Calu3 (cell line): ENCODE data around the gene IMMP2L. TPM values are rescaled to one million over a fixed set of nuclear protein-coding genes. Genes with fewer than 3 reads are reported as not detected.

Source experiments
- BruUV-seq: library from RNA; stranded (reverse); fragments of 400-500 nt; replicated peaks from 2 replicates; lab custom pipeline; 2021; lab: Mats Ljungman, UMichigan
- CTCF ChIA-PET: fragments of 300-600 bp; sonication (Branson Sonifier 250); formaldehyde crosslinking; loops from one replicate; lab custom pipeline; 2022; ENCODE audit warnings: antibody characterized with exemption; lab: Charles Lee
- DNase-seq: peaks from one replicate; pipeline ENCODE4 v3.0.0; 2022
- H3K27ac Mint-ChIP-seq: one replicate; pipeline ENCODE4 v1.8.0; 2022; ENCODE audit warnings: mixed read lengths; ENCODE audit not compliant: unreplicated experiment
- H3K27me3 Mint-ChIP-seq: one replicate; pipeline ENCODE4 v1.8.0; 2022; ENCODE audit warnings: mixed read lengths; ENCODE audit not compliant: unreplicated experiment
- H3K36me3 Mint-ChIP-seq: one replicate; pipeline ENCODE4 v1.8.0; 2022; ENCODE audit warnings: mild to moderate bottlenecking, moderate library complexity, mixed read lengths; ENCODE audit not compliant: insufficient read depth, unreplicated experiment
- H3K4me1 Mint-ChIP-seq: one replicate; pipeline ENCODE4 v1.8.0; 2022; ENCODE audit warnings: mild to moderate bottlenecking, low read depth, mixed read lengths; ENCODE audit not compliant: unreplicated experiment
- H3K4me3 Mint-ChIP-seq: one replicate; pipeline ENCODE4 v1.8.0; 2022; ENCODE audit warnings: mild to moderate bottlenecking, low read depth, moderate library complexity, mixed read lengths; ENCODE audit not compliant: unreplicated experiment
- H3K9me3 Mint-ChIP-seq: one replicate; pipeline ENCODE4 v1.8.0; 2022; ENCODE audit warnings: low read depth, mixed read lengths; ENCODE audit not compliant: unreplicated experiment
- CTCF ChIP-seq: fragments of 200-600 bp; IDR thresholded peaks from one replicate; pipeline ENCODE4 v1.8.0; 2022; ENCODE audit warnings: antibody characterized with exemption; ENCODE audit not compliant: unreplicated experiment
- intact Hi-C: fragments of 100-400 bp; cut with micrococcal nuclease; formaldehyde crosslinking; loops from one replicate; pipeline ENCODE4 v1.10.0; 2022; ENCODE audit not compliant: unreplicated experiment
- total RNA-seq: library from RNA; stranded (reverse); gene quantifications from 2 replicates; pipeline ENCODE4 v1.2.3, GENCODE V29; 2022

IMMP2L gene
- total RNA-seq, 1 experiment from 2014 or later = 28.6 TPM

DNA sequence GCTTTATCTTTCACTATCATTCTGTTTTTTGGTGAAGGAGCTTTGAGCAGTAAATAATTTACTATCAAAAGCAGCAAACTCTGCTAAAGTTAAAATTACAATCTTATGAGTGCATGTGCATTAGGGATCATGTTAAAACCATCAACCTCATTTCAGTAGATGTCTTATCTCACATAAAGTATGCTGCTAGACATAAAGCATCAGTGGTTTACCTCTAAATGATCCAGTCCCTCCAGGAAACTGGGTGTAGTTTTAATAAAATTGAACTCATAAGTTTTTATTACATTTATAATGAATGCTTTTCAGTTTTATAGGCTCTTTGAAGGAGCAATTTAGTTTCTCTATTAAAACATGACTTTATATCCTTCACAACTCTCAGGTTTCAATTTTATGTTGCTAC, 362.6 kb downstream of the IMMP2L start:
- Mint-ChIP-seq H3K9me3 (no peaks in the 10 kb centered on the region), H3K36me3 (peaks cover 9% of the 10 kb centered on the region), H3K27me3 (no peaks in the 10 kb centered on the region), H3K4me3 (no peak overlapping the region), H3K4me1 (peaks cover 12% of the 10 kb centered on the region), H3K27ac (no peak overlapping the region)
- no peak for TF ChIP-seq CTCF
- DNase-seq = no peak
- CTCF ChIA-PET = no interaction called here
- no TSS peak for BruUV-seq
- intact Hi-C loops = loop anchor here (2.0 to 10.0 kb wide), 4 partner anchors 25 to 92 kb away; no protein-coding TSS in a partner anchor

DNA sequence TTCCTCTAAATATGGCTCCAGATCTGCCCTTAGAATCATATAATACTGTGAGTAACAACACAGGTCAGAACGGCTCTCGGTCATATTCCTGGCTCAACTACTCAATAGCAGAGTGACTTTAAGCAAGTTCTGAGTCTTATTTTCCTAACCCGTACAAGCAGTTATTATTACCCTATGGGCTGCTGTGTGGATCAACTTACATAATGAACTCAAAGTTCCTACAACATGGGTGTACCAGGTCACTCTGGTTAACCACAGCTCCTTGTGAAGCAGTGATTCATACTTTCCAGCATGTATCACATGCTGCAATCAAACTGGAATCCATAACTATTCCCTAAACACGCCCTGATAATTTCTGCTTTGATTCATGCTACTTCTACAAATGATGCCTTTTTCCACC, 364.0 kb downstream of the IMMP2L start:
- TF ChIP-seq CTCF = no peak
- Mint-ChIP-seq H3K9me3 (no peaks in the 10 kb centered on the region), H3K27ac (peak overlapping the region; percentile 76), H3K4me3 (peak overlapping the region; percentile 1), H3K27me3 (no peaks in the 10 kb centered on the region), H3K4me1 (peaks cover 13% of the 10 kb centered on the region), H3K36me3 (peaks cover 9% of the 10 kb centered on the region)
- peak; percentile 64 for DNase-seq
- intact Hi-C loops = loop anchor here (2.0 to 10.0 kb wide), 4 partner anchors 27 to 91 kb away; no protein-coding TSS in a partner anchor
- BruUV-seq = no TSS peak
- CTCF ChIA-PET = interaction anchor here (0.5 to 0.6 kb wide), 2 partner anchors 34 to 61 kb away, joined by 3 read pairs; no protein-coding TSS in a partner anchor

DNA sequence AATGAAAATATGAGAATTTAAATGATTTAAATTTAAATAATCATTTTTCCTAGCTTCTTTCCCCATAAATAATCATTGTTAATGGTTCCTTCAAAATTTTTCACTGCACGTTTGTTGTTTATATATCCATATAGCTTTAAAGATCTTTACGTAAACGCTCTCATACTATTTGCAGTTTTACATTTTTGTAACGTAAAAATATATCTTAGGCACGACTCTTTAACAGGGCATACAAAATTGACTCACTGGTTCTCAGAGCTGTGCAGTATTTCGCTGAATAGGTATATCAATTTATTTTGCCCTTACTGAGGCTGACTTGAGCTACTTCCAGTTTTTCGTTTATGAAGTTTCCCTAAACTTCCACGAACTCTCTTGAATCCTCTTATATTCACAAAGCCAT, 365.6 kb downstream of the IMMP2L start:
- CTCF ChIA-PET = interaction anchor here (0.7 kb wide), 1 partner anchor 104 kb away, joined by 3 read pairs; no protein-coding TSS in a partner anchor
- H3K36me3 Mint-ChIP-seq = peaks cover 9% of the 10 kb centered on the region
- TF ChIP-seq CTCF = no peak
- H3K9me3 Mint-ChIP-seq = no peaks in the 10 kb centered on the region
- no peak overlapping the region for H3K4me3 Mint-ChIP-seq
- no peak for DNase-seq
- no TSS peak for BruUV-seq
- peaks cover 24% of the 10 kb centered on the region for H3K4me1 Mint-ChIP-seq
- intact Hi-C loops = loop anchor here (5.0 to 10.0 kb wide), 2 partner anchors 62 to 89 kb away; no protein-coding TSS in a partner anchor
- H3K27me3 Mint-ChIP-seq = no peaks in the 10 kb centered on the region
- H3K27ac Mint-ChIP-seq = no peak overlapping the region

GRCh38 chr7:111192614-111193413, 369.5 kb downstream of the IMMP2L start:
- Mint-ChIP-seq H3K9me3 (no peaks in the 10 kb centered on the region), H3K27me3 (no peaks in the 10 kb centered on the region), H3K4me3 (no peak overlapping the region), H3K4me1 (peaks cover 13% of the 10 kb centered on the region), H3K27ac (no peak overlapping the region), H3K36me3 (no peaks in the 10 kb centered on the region)
- no peak for TF ChIP-seq CTCF
- BruUV-seq = no TSS peak
- CTCF ChIA-PET = interaction anchor here (0.6 kb wide), 1 partner anchor 9 kb away, joined by 3 read pairs; no protein-coding TSS in a partner anchor
- DNase-seq = no peak
- intact Hi-C loops = loop anchor here (10.0 kb wide), 1 partner anchor 58 kb away; no protein-coding TSS in a partner anchor
